Liver (tissue), 9 donors: ENCODE measurements around the gene ASTN1. TPM values are rescaled to one million over a fixed set of nuclear protein-coding genes. Genes with fewer than 3 reads are reported as not detected.

Experiments
- DNase-seq: peaks from one replicate; pipeline ENCODE4 v3.0.0-alpha.2; 2017; ENCODE audit warnings: low spot score
- H3K27ac ChIP-seq, 2 donors: one replicate each; pipeline ENCODE4 v1.7.0; 2013; ENCODE audit warnings: inconsistent platforms in 2 of 2, low read length in 2 of 2, control low read depth in 1 of 2, low read depth in 1 of 2, mild to moderate bottlenecking in 1 of 2
- H3K27me3 ChIP-seq, 4 donors: one replicate each; pipeline versions ENCODE4 v1.6.1 to v1.7.0; 2013; ENCODE audit warnings: low read length in 3 of 4, inconsistent platforms in 1 of 4, mild to moderate bottlenecking in 1 of 4, moderate library complexity in 1 of 4; ENCODE audit not compliant: control insufficient read depth in 4 of 4, insufficient read depth in 4 of 4
- H3K36me3 ChIP-seq, 4 donors: one replicate each; pipeline versions ENCODE4 v1.6.1 to v1.7.0; 2013; ENCODE audit warnings: low read length in 3 of 4, mild to moderate bottlenecking in 3 of 4, low read depth in 1 of 4, moderate library complexity in 1 of 4; ENCODE audit not compliant: control insufficient read depth in 4 of 4, insufficient read depth in 3 of 4
- H3K4me1 ChIP-seq, 4 donors: one replicate each; pipeline versions ENCODE4 v1.6.1 to v1.7.0; 2013; ENCODE audit warnings: low read length in 3 of 4, mild to moderate bottlenecking in 3 of 4, moderate library complexity in 1 of 4; ENCODE audit not compliant: control insufficient read depth in 4 of 4, insufficient read depth in 4 of 4
- H3K4me3 ChIP-seq, 3 donors: one replicate each; pipeline versions ENCODE4 v1.6.1 to v1.7.0; 2013; ENCODE audit warnings: low read length in 3 of 3, control low read depth in 1 of 3, low read depth in 1 of 3, mild to moderate bottlenecking in 1 of 3
- H3K9ac ChIP-seq, 2 donors: one replicate each; pipeline ENCODE4 v1.7.0; 2013; ENCODE audit warnings: low read length in 2 of 2, mild to moderate bottlenecking in 2 of 2, moderate library complexity in 2 of 2, control low read depth in 1 of 2, low read depth in 1 of 2
- H3K9me3 ChIP-seq, 4 donors: one replicate each; pipeline versions ENCODE4 v1.6.1 to v1.7.0; 2013; ENCODE audit warnings: low read length in 3 of 4; ENCODE audit not compliant: control insufficient read depth in 4 of 4
- CTCF ChIP-seq: fragments of 150-350 bp; IDR thresholded peaks from 2 replicates; pipeline ENCODE4 v1.5.1; 2017; ENCODE audit warnings: improper control_type of control experiment, low read depth, low read length; ENCODE audit not compliant: missing input control
- EGR1 ChIP-seq, 2 donors: IDR thresholded peaks; 2 replicates each; pipeline ENCODE4 v1.6.1; 2016 to 2018; ENCODE audit warnings: antibody characterized with exemption in 2 of 2, low read depth in 2 of 2
- FOXA1 ChIP-seq: IDR thresholded peaks from 2 replicates; pipeline ENCODE4 v1.6.1; 2016; ENCODE audit warnings: antibody characterized with exemption
- GABPA ChIP-seq, 2 donors: IDR thresholded peaks in 1 of 2; conservative IDR thresholded peaks in 1 of 2; 2 replicates each; pipeline ENCODE4 v1.6.1; 2016; ENCODE audit warnings: antibody characterized with exemption in 2 of 2, mild to moderate bottlenecking in 1 of 2, moderate library complexity in 1 of 2
- HNF4A ChIP-seq, 2 donors: conservative IDR thresholded peaks; 2 replicates each; pipeline ENCODE4 v1.6.1; 2016; ENCODE audit warnings: antibody characterized with exemption in 2 of 2, mild to moderate bottlenecking in 2 of 2
- HNF4G ChIP-seq: IDR thresholded peaks from 2 replicates; pipeline ENCODE4 v1.6.1; 2016; ENCODE audit warnings: antibody characterized with exemption
- JUND ChIP-seq, 2 donors: IDR thresholded peaks; 2 replicates each; pipeline ENCODE4 v1.6.1; 2016; ENCODE audit warnings: antibody characterized with exemption in 2 of 2
- MAX ChIP-seq: IDR thresholded peaks from 2 replicates; pipeline ENCODE4 v1.6.1; 2016; ENCODE audit warnings: antibody characterized with exemption
- NR2F2 ChIP-seq: IDR thresholded peaks from 2 replicates; pipeline ENCODE4 v1.6.1; 2016; ENCODE audit warnings: antibody characterized with exemption
- RAD21 ChIP-seq, 2 donors: IDR thresholded peaks; 2 replicates each; pipeline ENCODE4 v1.6.1; 2016; ENCODE audit warnings: antibody characterized with exemption in 2 of 2, mild to moderate bottlenecking in 2 of 2
- REST ChIP-seq: IDR thresholded peaks from 2 replicates; pipeline ENCODE4 v1.6.1; 2016; ENCODE audit warnings: antibody characterized with exemption, mild to moderate bottlenecking
- RXRA ChIP-seq, 2 donors: IDR thresholded peaks; 2 replicates each; pipeline ENCODE4 v1.6.1; 2017 to 2018; ENCODE audit warnings: antibody characterized with exemption in 2 of 2, mild to moderate bottlenecking in 1 of 2
- SP1 ChIP-seq: IDR thresholded peaks from 2 replicates; pipeline ENCODE4 v1.6.1; 2018; ENCODE audit warnings: antibody characterized with exemption, mild to moderate bottlenecking
- TAF1 ChIP-seq: conservative IDR thresholded peaks from 2 replicates; pipeline ENCODE4 v1.6.1; 2016; ENCODE audit warnings: antibody characterized with exemption, mild to moderate bottlenecking
- YY1 ChIP-seq: IDR thresholded peaks from 2 replicates; pipeline ENCODE4 v1.6.1; 2016; ENCODE audit warnings: antibody characterized with exemption, mild to moderate bottlenecking
- WGBS: extraction: QIAGEN DNeasy Blood & Tissue Kit; methylation state at CpG from one replicate; pipeline ENCODE4 v1.1.7; 2013; 5-methylcytosine and 5-hydroxymethylcytosine counted together
- polyA plus RNA-seq, 2 donors: library from polyadenylated mRNA; stranded (reverse) in 1 of 2; unstranded in 1 of 2; fragments of 200-250 nt in 1 of 2; fragments of >200 nt in 1 of 2; fragmentation: Nextera tagmentation in 1 of 2; extraction: Ambion mirVana in 1 of 2; gene quantifications; one replicate each; pipeline versions ENCODE4 v1.2.1 to v1.2.3, GENCODE V29; 2013 to 2015
- total RNA-seq, 2 donors: library from RNA; depleted of rRNA; stranded (reverse); fragments of >200 nt; gene quantifications; one replicate each; pipeline ENCODE4 v1.2.3, GENCODE V29; 2014
- TF ChIP-seq, protein P1 (sequence below): IDR thresholded peaks from 2 replicates; pipeline ENCODE4 v1.6.1; 2016; ENCODE audit warnings: antibody characterized with exemption
- donor health status: healthy.
- donor health status: healthy.
- donor health status: healthy.
- donor health status: healthy.
- donor health status: healthy.

Gene ASTN1
- total and polyA plus RNA-seq, 4 donors = 0.10 to 0.28 (median 0.18) TPM

DNA sequence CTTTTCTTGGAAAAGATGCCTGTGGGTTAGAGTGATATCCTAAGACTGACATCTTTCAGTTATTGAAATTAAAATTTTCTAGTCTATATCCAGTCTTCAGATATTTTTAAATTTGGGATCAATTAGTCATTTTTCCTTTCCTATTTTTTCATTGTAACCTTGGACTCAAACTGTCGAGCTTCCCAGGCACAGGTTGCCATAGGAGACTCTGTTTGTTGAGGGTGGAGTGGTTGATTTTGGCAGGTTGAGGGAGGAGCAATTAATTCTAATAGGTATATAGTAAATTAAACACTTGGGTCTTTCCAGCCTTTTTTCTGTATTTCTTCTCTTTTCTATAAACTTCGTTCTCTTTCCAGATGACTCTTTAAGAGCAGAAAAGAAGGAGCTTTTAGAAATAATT lies 326.8 kb downstream of the ASTN1 start:
- Histone ChIP-seq H3K9me3 (no peaks in the 10 kb centered on the region), H3K4me3 (no peak overlapping the region), H3K4me1 (no peaks in the 10 kb centered on the region), H3K27me3 (no peaks in the 10 kb centered on the region), H3K27ac (no peak overlapping the region), H3K9ac (no peak overlapping the region), H3K36me3 (no peaks in the 10 kb centered on the region)
- 53% methylated on average over 2 of the region's 2 CpGs for WGBS
- DNase-seq = no peak
- no peak for TF ChIP-seq HNF4G
- no peak for TF ChIP-seq CTCF
- TF ChIP-seq REST = no peak
- TF ChIP-seq HNF4A (conservative IDR thresholded peaks at IDR 0.05) = no peak
- no peak for TF ChIP-seq GABPA (IDR thresholded peaks at IDR 0.05 in 1 of 2, conservative IDR thresholded peaks at IDR 0.05 in 1 of 2)
- no peak for TF ChIP-seq TAF1
- TF ChIP-seq, protein P1, sequence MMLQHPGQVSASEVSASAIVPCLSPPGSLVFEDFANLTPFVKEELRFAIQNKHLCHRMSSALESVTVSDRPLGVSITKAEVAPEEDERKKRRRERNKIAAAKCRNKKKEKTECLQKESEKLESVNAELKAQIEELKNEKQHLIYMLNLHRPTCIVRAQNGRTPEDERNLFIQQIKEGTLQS = no peak
- no peak for TF ChIP-seq SP1
- TF ChIP-seq FOXA1 = no peak
- no peak for TF ChIP-seq RXRA (IDR thresholded peaks at IDR 0.05)
- TF ChIP-seq YY1 = no peak
- TF ChIP-seq EGR1 (IDR thresholded peaks at IDR 0.05; ENCODE audit: low read depth in 2 of 2) = no peak
- no peak for TF ChIP-seq NR2F2
- no peak for TF ChIP-seq MAX
- no peak for TF ChIP-seq RAD21 (IDR thresholded peaks at IDR 0.05)

DNA sequence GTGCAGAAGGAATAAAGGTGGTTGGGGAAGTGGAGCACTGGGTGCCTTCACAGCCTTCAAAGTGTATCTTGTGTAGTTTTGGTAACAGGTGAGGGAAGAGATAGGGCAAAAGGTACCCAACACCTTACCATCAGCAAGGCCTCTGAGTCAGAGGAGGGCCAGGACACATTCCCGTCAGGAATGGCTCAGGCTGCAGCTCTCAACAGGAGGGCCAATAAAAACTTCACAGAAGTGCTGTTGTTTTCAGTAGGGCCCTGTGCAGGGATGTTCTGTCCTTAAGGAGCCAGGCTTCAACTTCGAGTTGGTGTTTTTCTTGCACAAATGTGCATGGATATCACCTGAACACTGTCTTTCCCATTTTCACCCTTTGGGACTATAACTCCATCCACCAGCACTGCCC lies 333.4 kb downstream of the ASTN1 start:
- Histone ChIP-seq H3K9me3 (no peaks in the 10 kb centered on the region), H3K4me3 (no peak overlapping the region), H3K27me3 (peaks cover 0 to 3% (median 0%) of the 10 kb centered on the region in 4 donors), H3K9ac (no peak overlapping the region), H3K27ac (no peak overlapping the region), H3K36me3 (no peaks in the 10 kb centered on the region), H3K4me1 (no peaks in the 10 kb centered on the region)
- TF ChIP-seq REST = no peak
- TF ChIP-seq EGR1 (IDR thresholded peaks at IDR 0.05; ENCODE audit: low read depth in 2 of 2) = no peak
- no peak for TF ChIP-seq TAF1
- no peak for TF ChIP-seq YY1
- no peak for TF ChIP-seq JUND (IDR thresholded peaks at IDR 0.05)
- no peak for TF ChIP-seq SP1
- TF ChIP-seq HNF4A (conservative IDR thresholded peaks at IDR 0.05) = no peak
- TF ChIP-seq FOXA1 = no peak
- DNase-seq = no peak
- 70% methylated on average over 2 of the region's 2 CpGs for WGBS
